ENCODE results near the gene ATG4A. TPM values are rescaled to one million over a fixed set of nuclear protein-coding genes. Genes with fewer than 3 reads are reported as not detected.

Gene ATG4A
- total RNA-seq, 1 experiment from 2014 or later = 3.5 TPM

DNA sequence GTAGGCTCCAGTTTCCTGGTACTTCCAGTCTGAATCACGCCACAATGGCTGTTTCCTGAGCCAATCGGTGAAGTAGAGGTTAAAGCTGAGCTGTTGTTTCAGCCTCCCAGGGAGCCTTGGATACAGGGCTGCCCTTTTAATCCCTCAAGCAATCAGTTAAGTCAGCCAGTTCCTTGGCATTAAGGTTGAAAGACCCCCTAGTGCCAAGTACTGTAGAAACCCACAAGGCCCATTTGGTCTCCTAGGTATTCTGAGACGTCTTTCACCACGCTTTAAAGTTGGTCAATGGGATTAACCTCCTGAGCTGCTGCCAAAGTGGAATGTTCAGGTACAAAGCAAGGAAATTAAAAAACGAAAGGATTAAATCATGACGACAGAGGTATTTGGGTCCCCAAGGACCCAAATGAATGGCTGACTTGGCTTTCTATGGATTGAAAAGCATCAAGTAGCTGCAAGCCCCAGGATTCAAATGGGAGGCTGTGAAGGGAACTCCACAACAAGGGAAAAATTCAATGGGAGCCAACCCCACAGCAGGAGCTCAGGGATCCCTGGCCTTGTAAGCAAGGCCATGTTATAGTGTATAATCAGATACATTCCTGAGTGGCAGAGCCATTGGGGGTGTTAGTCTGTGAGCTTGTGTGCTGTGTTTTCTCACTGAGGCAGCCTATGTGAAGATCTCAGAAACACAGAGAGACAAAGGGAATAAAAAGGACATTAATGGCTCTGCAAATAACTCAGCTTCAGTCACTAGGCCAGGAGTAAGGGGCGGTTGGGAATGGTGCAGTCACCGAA lies 86.0 kb downstream of the ATG4A start (continued):
- TF ChIP-seq, protein P1, sequence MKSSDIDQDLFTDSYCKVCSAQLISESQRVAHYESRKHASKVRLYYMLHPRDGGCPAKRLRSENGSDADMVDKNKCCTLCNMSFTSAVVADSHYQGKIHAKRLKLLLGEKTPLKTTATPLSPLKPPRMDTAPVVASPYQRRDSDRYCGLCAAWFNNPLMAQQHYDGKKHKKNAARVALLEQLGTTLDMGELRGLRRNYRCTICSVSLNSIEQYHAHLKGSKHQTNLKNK (CRISPR knock-in tag; IDR thresholded peaks at IDR 0.05) = no peak
- no peak for TF ChIP-seq TEAD1 (CRISPR knock-in tag; IDR thresholded peaks at IDR 0.05)
- TF ChIP-seq, protein P2, sequence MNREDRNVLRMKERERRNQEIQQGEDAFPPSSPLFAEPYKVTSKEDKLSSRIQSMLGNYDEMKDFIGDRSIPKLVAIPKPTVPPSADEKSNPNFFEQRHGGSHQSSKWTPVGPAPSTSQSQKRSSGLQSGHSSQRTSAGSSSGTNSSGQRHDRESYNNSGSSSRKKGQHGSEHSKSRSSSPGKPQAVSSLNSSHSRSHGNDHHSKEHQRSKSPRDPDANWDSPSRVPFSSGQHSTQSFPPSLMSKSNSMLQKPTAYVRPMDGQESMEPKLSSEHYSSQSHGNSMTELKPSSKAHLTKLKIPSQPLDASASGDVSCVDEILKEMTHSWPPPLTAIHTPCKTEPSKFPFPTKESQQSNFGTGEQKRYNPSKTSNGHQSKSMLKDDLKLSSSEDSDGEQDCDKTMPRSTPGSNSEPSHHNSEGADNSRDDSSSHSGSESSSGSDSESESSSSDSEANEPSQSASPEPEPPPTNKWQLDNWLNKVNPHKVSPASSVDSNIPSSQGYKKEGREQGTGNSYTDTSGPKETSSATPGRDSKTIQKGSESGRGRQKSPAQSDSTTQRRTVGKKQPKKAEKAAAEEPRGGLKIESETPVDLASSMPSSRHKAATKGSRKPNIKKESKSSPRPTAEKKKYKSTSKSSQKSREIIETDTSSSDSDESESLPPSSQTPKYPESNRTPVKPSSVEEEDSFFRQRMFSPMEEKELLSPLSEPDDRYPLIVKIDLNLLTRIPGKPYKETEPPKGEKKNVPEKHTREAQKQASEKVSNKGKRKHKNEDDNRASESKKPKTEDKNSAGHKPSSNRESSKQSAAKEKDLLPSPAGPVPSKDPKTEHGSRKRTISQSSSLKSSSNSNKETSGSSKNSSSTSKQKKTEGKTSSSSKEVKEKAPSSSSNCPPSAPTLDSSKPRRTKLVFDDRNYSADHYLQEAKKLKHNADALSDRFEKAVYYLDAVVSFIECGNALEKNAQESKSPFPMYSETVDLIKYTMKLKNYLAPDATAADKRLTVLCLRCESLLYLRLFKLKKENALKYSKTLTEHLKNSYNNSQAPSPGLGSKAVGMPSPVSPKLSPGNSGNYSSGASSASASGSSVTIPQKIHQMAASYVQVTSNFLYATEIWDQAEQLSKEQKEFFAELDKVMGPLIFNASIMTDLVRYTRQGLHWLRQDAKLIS (CRISPR knock-in tag; IDR thresholded peaks at IDR 0.05; ENCODE audit: borderline replicate concordance) = no peak
- TF ChIP-seq JAZF1 (CRISPR knock-in tag; IDR thresholded peaks at IDR 0.05) = no peak
- TF ChIP-seq, protein P3, sequence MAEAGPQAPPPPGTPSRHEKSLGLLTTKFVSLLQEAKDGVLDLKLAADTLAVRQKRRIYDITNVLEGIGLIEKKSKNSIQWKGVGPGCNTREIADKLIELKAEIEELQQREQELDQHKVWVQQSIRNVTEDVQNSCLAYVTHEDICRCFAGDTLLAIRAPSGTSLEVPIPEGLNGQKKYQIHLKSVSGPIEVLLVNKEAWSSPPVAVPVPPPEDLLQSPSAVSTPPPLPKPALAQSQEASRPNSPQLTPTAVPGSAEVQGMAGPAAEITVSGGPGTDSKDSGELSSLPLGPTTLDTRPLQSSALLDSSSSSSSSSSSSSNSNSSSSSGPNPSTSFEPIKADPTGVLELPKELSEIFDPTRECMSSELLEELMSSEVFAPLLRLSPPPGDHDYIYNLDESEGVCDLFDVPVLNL (CRISPR knock-in tag; IDR thresholded peaks at IDR 0.05; ENCODE audit: borderline replicate concordance, low read depth) = no peak

DNA sequence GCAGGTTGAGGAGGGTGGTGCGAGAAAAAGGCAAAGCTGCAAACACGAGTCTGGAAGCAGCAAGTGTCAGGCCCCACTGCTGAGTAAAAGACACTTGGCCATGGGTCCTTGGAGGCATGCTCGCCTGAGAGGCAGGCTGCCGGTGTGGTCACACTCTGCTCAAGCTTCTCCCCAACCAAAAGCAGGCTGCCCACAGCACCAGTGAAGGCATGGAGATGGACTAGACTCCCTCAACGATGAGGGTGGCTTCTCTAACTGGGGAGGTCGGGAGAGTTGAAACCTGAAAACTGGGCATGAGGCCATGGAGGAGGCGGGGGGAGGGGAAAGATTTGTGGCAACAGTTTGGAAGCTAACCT lies 86.5 kb downstream of the ATG4A start:
- no peak overlapping the region for H3K4me3 Mint-ChIP-seq
- H3K9me3 Mint-ChIP-seq = no peaks in the 10 kb centered on the region
- no peak for DNase-seq (ENCODE audit: low spot score)
- H3K36me3 Mint-ChIP-seq = no peaks in the 10 kb centered on the region
- no peaks in the 10 kb centered on the region; the same call in 1 of the 2 replicates for H3K27me3 Mint-ChIP-seq (ENCODE audit: low read depth)
- ATAC-seq = no peak
- CTCF ChIA-PET = interaction anchor here (2.0 to 2.1 kb wide), 2 partner anchors 13 to 46 kb away, joined by 7 to 11 read pairs; no protein-coding TSS in a partner anchor
- POLR2A ChIA-PET = interaction anchor here (0.6 kb wide), 1 partner anchor 45 kb away, joined by 4 read pairs; no protein-coding TSS in a partner anchor
- no peak overlapping the region; the same call in 1 of the 2 replicates for H3K27ac Mint-ChIP-seq
- peaks cover 22% of the 10 kb centered on the region for H3K4me1 Mint-ChIP-seq
- TF ChIP-seq ZNF219 (CRISPR knock-in tag; IDR thresholded peaks at IDR 0.05; ENCODE audit: borderline replicate concordance) = no peak
- no peak for TF ChIP-seq MXD4 (CRISPR knock-in tag; IDR thresholded peaks at IDR 0.05; ENCODE audit: borderline replicate concordance)
- no peak for TF ChIP-seq SMAD4 (CRISPR knock-in tag; IDR thresholded peaks at IDR 0.05)
- no peak for TF ChIP-seq ZNF396 (CRISPR knock-in tag; IDR thresholded peaks at IDR 0.05; ENCODE audit: borderline replicate concordance)
- TF ChIP-seq ZBTB21 (CRISPR knock-in tag; IDR thresholded peaks at IDR 0.05; ENCODE audit: borderline replicate concordance) = no peak
- TF ChIP-seq, protein P4, sequence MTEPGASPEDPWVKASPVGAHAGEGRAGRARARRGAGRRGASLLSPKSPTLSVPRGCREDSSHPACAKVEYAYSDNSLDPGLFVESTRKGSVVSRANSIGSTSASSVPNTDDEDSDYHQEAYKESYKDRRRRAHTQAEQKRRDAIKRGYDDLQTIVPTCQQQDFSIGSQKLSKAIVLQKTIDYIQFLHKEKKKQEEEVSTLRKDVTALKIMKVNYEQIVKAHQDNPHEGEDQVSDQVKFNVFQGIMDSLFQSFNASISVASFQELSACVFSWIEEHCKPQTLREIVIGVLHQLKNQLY (CRISPR knock-in tag; IDR thresholded peaks at IDR 0.05) = no peak
- TF ChIP-seq, protein P3 (CRISPR knock-in tag; IDR thresholded peaks at IDR 0.05; ENCODE audit: borderline replicate concordance, low read depth) = no peak
- no peak for TF ChIP-seq NFATC4 (CRISPR knock-in tag; IDR thresholded peaks at IDR 0.05)
- TF ChIP-seq KAT7 (CRISPR knock-in tag; IDR thresholded peaks at IDR 0.05; ENCODE audit: borderline replicate concordance) = no peak
- TF ChIP-seq TP53 (CRISPR knock-in tag; IDR thresholded peaks at IDR 0.05) = no peak
- no peak for TF ChIP-seq FOXP1 (CRISPR knock-in tag; IDR thresholded peaks at IDR 0.05; ENCODE audit: borderline replicate concordance)
- TF ChIP-seq, protein P2 (CRISPR knock-in tag; IDR thresholded peaks at IDR 0.05; ENCODE audit: borderline replicate concordance) = no peak
- TF ChIP-seq, protein P5, sequence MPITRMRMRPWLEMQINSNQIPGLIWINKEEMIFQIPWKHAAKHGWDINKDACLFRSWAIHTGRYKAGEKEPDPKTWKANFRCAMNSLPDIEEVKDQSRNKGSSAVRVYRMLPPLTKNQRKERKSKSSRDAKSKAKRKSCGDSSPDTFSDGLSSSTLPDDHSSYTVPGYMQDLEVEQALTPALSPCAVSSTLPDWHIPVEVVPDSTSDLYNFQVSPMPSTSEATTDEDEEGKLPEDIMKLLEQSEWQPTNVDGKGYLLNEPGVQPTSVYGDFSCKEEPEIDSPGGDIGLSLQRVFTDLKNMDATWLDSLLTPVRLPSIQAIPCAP (CRISPR knock-in tag; IDR thresholded peaks at IDR 0.05) = no peak
- no peak for TF ChIP-seq IRF2 (CRISPR knock-in tag; IDR thresholded peaks at IDR 0.05; ENCODE audit: borderline replicate concordance, low read depth)
- no peak for TF ChIP-seq GRHL2 (CRISPR knock-in tag; IDR thresholded peaks at IDR 0.05; ENCODE audit: insufficient replicate concordance, severe bottlenecking)
- no peak for TF ChIP-seq JAZF1 (CRISPR knock-in tag; IDR thresholded peaks at IDR 0.05)
- no peak for TF ChIP-seq FOXJ3 (CRISPR knock-in tag; IDR thresholded peaks at IDR 0.05; ENCODE audit: borderline replicate concordance)
- TF ChIP-seq, protein P6, sequence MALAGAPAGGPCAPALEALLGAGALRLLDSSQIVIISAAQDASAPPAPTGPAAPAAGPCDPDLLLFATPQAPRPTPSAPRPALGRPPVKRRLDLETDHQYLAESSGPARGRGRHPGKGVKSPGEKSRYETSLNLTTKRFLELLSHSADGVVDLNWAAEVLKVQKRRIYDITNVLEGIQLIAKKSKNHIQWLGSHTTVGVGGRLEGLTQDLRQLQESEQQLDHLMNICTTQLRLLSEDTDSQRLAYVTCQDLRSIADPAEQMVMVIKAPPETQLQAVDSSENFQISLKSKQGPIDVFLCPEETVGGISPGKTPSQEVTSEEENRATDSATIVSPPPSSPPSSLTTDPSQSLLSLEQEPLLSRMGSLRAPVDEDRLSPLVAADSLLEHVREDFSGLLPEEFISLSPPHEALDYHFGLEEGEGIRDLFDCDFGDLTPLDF (CRISPR knock-in tag; IDR thresholded peaks at IDR 0.05) = no peak

Data from WTC11 (cell line).